HUES48 (cell line): Measurements from ENCODE around the gene PYY.
"Not testable (repeated sequence)": the region's sequence is repeated elsewhere in the genome, so short reads cannot be mapped to it uniquely, and the experiment has no call there.

ENCODE experiments used
- H3K27ac ChIP-seq: one replicate; pipeline ENCODE4 v1.7.0; 2013; ENCODE audit warnings: low read depth, low read length, inconsistent platforms
- H3K27me3 ChIP-seq: 2 replicates; pipeline ENCODE4 v1.6.1; 2013; ENCODE audit warnings: mild to moderate bottlenecking, low read length; ENCODE audit not compliant: control insufficient read depth, insufficient read depth
- H3K36me3 ChIP-seq: 2 replicates; pipeline ENCODE4 v1.6.1; 2013; ENCODE audit warnings: low read length; ENCODE audit not compliant: control insufficient read depth, insufficient read depth
- H3K4me1 ChIP-seq: 2 replicates; pipeline ENCODE4 v1.6.1; 2013; ENCODE audit warnings: mild to moderate bottlenecking, low read length; ENCODE audit not compliant: control insufficient read depth, insufficient read depth
- H3K4me3 ChIP-seq: 2 replicates; pipeline ENCODE4 v1.5.1; 2013; ENCODE audit warnings: mild to moderate bottlenecking, low read depth, low read length
- H3K9ac ChIP-seq: 2 replicates; pipeline ENCODE4 v1.6.1; 2013; ENCODE audit warnings: mild to moderate bottlenecking, low read depth, low read length, moderate library complexity
- H3K9me3 ChIP-seq: 2 replicates; pipeline ENCODE4 v1.6.1; 2013; ENCODE audit warnings: low read length; ENCODE audit not compliant: control insufficient read depth, insufficient read depth

The PYY gene

DNA sequence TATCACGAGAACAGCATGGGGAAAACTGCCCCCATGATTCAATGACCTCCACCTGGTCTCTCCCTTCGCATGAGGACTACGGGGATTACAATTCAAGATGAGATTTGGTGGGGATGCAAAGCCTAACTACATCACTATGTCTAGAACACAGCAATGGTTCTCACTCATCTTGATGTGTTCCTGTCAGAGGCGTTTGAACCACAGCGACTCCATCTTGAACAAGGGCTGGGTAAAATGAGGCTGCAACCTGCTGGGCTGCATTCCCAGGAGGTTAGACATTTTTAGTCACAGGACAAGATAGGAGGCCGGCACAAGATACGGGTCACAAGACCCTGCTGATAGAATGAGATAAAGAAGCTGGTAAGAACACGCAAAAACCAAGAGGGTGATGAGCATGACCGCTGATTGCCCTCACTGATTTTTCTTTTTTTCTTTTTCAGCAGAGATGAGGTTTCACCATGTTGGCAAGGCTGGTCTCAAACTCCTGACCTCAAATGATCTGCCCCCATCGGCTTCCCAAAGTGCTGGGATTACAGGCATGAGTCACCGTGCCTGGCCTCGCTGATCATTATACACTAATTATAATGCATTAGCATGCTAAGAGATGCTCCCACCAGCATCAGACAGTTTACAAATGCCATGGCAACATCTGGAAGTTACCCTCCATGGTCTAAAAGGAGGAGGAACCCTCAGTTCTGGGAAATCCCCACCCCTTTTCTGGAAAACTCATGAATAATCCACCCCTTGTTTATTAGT, 8.5 kb downstream of the PYY start:
- Histone ChIP-seq H3K4me1 (no peaks in the 10 kb centered on the region; the same call in 1 of the 2 replicates), H3K9me3 (no peaks in the 10 kb centered on the region), H3K27ac (no peak overlapping the region), H3K9ac (no peak overlapping the region), H3K36me3 (no peaks in the 10 kb centered on the region), H3K4me3 (no peak overlapping the region), H3K27me3 (peaks cover 6% of the 10 kb centered on the region)

DNA sequence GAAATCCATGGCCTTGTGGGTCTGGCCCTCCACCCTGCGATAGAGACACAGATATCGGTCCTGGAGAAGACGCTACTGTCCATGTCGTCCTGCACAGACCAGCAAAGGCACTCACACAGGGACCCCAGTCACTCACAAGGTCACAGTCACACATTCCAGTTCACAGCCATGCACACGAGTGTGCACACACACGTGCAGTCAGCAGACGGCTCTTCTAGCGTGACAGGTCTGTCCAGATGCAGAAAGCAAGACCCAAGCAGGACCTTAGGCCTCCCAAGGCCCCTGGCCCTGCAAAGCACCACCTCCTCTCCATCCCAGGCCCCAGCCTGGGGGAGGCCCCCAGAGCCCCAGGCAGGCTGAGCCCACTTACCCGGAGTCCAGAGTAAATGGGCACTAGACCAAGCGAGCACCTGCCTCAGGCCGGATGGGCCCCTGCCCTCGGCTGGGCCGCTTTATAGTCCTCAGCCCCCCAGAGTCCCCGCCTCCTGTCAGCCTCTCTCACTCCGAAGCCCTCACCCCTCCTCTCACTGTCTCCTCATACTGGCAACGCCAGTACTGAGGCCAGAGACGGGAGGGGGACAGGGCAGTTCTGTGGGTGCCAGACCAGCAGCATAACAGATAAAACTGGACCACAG, 11.6 kb downstream of the PYY start, which contains the start of gene PPY:
Gene PPY, minus strand, starts transcription at position 426 of the 635 bp plus-strand sequence. CDS start 822 bp downstream, outside the sequence.
- no peaks in the 10 kb centered on the region; the same call in 1 of the 2 replicates for H3K4me1 ChIP-seq
- no peaks in the 10 kb centered on the region for H3K36me3 ChIP-seq
- H3K9ac ChIP-seq = no peak within 1 kb of the TSS
- no peaks in the 10 kb centered on the region for H3K9me3 ChIP-seq
- no peak within 1 kb of the TSS for H3K27ac ChIP-seq
- H3K27me3 ChIP-seq = peaks cover 29% of the 10 kb centered on the region
- no peak within 1 kb of the TSS for H3K4me3 ChIP-seq

DNA sequence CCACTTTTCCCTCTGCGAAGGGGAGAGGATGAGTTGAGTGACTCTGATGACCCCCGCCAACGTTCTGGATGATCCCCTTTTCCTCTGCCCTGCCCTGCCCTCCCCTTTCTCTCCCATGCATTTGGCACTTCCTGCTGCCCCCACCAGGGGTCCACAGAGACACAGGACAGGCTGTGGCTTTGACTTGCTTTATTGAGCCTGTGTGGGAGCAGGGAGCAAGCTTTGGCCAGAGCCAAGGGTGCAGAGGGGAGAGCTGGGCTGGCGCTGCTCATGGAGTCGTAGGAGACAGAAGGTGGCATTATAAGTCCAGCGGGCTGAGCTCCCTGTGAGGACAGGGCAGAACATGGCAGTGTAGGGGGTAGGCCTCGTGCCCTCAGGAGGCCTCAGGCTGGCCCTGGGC, 13.1 kb downstream of the PYY start:
- H3K4me1 ChIP-seq = no peaks in the 10 kb centered on the region; the same call in 1 of the 2 replicates
- no peaks in the 10 kb centered on the region for H3K36me3 ChIP-seq
- no peaks in the 10 kb centered on the region for H3K9me3 ChIP-seq
- no peak overlapping the region for H3K4me3 ChIP-seq
- peaks cover 37% of the 10 kb centered on the region for H3K27me3 ChIP-seq
- no peak overlapping the region for H3K27ac ChIP-seq
- H3K9ac ChIP-seq = no peak overlapping the region

DNA sequence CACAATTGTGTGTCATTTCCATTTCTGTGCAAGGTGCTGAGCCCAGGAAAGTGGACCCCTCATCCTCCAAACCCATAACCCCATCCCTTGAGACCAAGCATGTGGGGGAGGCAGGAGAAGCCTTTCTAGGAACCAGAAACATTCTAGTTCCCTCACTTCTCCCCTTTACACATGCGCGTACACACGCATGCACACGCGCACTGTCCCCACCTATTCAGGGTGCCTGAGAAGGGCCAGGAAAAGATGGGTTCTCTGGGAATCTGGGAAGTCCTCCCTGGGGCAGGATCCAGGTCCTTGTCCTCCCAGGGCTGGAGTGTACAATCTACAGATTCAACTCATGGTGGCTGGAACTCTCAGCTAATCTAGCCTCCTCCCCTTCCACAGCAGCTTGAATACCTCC, 13.9 kb downstream of the PYY start:
- H3K9ac ChIP-seq = no peak overlapping the region
- H3K4me3 ChIP-seq = no peak overlapping the region
- no peaks in the 10 kb centered on the region; the same call in 1 of the 2 replicates for H3K4me1 ChIP-seq
- no peaks in the 10 kb centered on the region for H3K36me3 ChIP-seq
- no peak overlapping the region for H3K27ac ChIP-seq
- H3K27me3 ChIP-seq = peaks cover 37% of the 10 kb centered on the region
- no peaks in the 10 kb centered on the region for H3K9me3 ChIP-seq

DNA sequence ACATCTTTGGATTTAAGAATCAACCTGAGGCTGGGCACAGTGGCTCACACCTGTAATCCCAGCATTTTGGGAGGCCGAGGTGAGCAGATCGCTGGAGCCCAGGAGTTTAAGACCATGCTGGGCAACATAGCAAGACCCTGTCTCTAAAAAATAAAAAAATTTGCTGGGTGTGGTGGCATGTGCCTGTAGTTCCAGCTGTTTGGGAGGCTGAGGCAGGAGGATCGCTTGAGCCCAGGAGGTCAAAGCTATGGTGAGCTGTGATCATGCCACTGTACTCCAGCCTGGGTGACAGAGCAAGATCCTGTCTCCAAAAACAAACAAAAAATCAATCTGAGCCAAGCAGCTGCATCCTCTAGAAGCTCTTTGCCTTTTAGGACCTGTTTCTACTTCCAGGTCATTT, 14.3 kb downstream of the PYY start:
- H3K4me3 ChIP-seq, H3K27ac ChIP-seq, H3K9me3 ChIP-seq, H3K36me3 ChIP-seq, H3K9ac ChIP-seq, H3K4me1 ChIP-seq: not testable (repeated sequence)
- peaks cover 37% of the 10 kb centered on the region for H3K27me3 ChIP-seq

DNA sequence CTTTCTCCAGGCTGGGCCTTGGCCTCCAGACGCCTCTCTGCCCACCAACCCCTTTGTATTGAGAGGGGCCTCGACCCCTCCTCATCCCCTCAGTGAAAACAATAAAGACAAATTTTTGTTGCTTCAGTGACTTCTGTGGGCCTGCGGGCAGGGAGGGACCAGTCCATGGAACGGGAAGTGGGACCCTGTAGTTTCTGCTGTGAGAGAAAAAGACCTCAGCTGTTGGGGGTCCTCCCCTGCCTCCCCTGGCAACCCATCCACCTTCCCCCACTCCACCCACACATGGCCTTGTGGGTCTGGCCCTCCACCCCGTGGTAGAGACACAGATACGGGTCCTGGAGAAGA, 14.9 kb downstream of the PYY start:
- Histone ChIP-seq H3K4me3 (no peak overlapping the region), H3K27ac (no peak overlapping the region), H3K9ac (no peak overlapping the region)

DNA sequence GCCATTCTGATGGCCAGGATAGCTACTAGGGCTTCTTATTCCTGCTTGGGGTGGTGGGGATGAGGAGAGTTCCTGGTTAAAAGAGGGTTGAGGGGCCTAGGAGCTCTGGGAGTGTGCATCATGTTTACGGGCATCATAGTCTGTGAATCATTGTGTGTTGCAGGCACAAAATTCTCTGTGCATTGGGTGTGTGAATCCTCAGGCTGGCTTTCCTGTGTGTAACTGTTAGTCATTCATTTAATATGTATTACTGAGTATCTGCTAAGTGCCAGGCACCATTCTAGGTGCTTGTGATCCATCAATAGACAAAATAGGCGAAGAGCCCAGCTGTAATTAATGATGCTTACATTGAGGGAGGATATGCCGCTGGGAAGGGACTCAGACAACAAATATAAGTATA, 17.3 kb downstream of the PYY start:
- no peak overlapping the region for H3K27ac ChIP-seq
- no peaks in the 10 kb centered on the region for H3K4me1 ChIP-seq
- H3K9me3 ChIP-seq = no peaks in the 10 kb centered on the region
- H3K27me3 ChIP-seq = peaks cover 37% of the 10 kb centered on the region
- no peak overlapping the region for H3K4me3 ChIP-seq
- no peak overlapping the region for H3K9ac ChIP-seq
- no peaks in the 10 kb centered on the region for H3K36me3 ChIP-seq

More for the DNA sequence above, 14.9 kb downstream of the PYY start:
- Histone ChIP-seq H3K36me3 (no peaks in the 10 kb centered on the region), H3K4me1 (no peaks in the 10 kb centered on the region; the same call in 1 of the 2 replicates), H3K27me3 (peaks cover 37% of the 10 kb centered on the region), H3K9me3 (no peaks in the 10 kb centered on the region)

DNA sequence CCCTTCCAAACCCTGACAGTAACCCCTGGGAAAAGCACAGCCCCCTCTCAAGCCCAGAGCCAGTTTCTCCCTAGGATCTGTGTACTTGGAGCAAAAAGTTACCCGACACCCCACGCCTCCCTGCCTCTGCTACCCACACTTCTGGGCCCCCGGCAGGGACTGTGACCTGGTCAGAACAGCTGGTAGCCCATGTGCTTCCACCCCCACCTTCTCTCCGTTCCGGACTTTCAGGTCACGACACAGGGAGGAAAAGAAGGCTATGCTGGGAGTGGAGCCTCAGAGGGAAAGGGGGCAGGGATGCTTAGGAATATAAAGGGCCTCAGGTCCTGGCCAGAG, 17.8 kb downstream of the PYY start:
- Histone ChIP-seq H3K27me3 (peaks cover 37% of the 10 kb centered on the region), H3K4me1 (no peaks in the 10 kb centered on the region), H3K4me3 (no peak overlapping the region), H3K36me3 (no peaks in the 10 kb centered on the region), H3K27ac (no peak overlapping the region), H3K9me3 (no peaks in the 10 kb centered on the region), H3K9ac (no peak overlapping the region)

DNA sequence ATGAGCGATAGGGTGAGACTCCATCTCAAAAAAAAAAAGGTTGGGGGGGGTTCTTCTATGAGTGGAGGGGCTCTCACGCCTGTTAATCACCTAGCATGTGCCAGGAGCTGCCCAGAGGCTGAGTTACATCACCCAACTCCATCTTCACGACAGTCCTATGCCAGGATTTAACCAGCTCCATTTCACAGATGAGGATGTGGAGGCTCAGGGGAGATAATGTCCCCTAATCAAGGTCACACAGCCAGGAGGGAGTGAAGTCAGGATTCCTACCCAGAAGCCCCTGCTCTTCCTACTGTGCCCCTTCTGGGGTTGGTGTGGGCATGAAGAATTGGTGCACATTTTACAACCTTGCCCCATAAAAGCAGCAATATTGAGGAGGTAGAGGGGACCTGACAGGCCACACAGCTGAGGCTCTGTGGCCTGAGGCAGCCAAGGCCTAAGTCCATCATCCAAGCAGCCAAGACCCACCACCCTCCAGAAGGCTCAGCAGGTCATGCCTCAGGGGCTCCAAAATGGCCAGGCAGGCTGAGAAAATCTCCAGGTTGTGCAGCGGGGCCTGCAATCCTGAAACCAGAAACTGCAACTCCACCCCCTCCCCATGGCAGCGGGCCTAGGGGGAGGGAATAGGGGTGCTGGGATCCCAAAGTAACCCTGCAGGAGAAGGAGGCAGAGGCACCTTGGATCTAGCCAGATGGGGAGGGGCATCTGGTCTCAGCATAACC, 18.4 kb downstream of the PYY start:
- Histone ChIP-seq H3K9ac (no peak overlapping the region), H3K27me3 (peaks cover 37% of the 10 kb centered on the region), H3K36me3 (no peaks in the 10 kb centered on the region), H3K9me3 (no peaks in the 10 kb centered on the region), H3K4me1 (no peaks in the 10 kb centered on the region), H3K4me3 (no peak overlapping the region), H3K27ac (no peak overlapping the region)

DNA sequence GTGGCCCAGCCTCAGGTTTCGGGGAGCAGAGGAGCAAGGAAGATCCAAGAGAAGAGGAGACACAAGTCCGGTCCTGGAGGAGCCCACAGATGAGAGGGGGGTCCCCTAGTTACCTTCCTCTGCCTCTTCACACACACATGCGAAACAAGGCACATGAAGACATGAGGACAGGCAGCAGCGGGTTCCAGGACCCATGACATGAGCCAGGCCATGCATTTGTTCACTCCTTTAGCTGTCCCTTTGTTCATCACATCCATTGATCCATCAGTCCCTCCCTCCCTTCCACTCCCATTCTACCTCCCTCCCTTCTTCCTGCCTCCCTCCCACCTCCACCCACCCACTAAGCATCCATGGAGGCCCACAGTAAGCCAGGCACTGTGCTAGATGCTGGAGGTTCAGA, 20.8 kb downstream of the PYY start:
- H3K27ac ChIP-seq = no peak overlapping the region
- peaks cover 27% of the 10 kb centered on the region for H3K27me3 ChIP-seq
- H3K36me3 ChIP-seq = no peaks in the 10 kb centered on the region
- no peaks in the 10 kb centered on the region for H3K9me3 ChIP-seq
- no peaks in the 10 kb centered on the region for H3K4me1 ChIP-seq
- H3K4me3 ChIP-seq = no peak overlapping the region
- H3K9ac ChIP-seq = no peak overlapping the region

DNA sequence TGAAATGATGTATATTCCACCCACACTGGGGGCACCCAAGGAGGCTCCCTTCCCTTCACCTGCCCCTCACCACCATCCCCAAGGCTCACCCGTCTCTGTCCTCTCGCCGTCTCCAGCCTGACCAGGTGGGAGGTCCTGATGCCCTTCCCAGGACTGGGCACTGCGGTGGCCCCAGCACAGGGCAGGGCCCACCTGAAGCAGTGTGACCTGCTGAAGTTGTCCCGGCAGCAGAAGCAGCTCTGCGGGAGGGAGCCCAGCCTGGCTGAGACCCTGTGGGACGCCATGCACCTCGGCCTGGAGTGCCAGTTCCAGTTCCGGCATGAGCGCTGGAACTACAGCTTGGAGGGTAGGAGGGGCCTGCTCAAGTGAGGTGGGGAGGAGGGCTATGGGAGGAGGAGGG, 21.4 kb downstream of the PYY start:
- Histone ChIP-seq H3K4me1 (no peaks in the 10 kb centered on the region), H3K27me3 (peaks cover 26% of the 10 kb centered on the region), H3K9ac (no peak overlapping the region), H3K9me3 (no peaks in the 10 kb centered on the region), H3K36me3 (no peaks in the 10 kb centered on the region), H3K27ac (no peak overlapping the region), H3K4me3 (no peak overlapping the region)
